Measurements from ENCODE around the gene AVPR1A.

- no peak for TF ChIP-seq CTCF (IDR thresholded peaks at IDR 0.05 in 8 of 11, conservative IDR thresholded peaks at IDR 0.05 in 3 of 11)
- TF ChIP-seq POLR2AphosphoS5 (IDR thresholded peaks at IDR 0.05): no peak
Measured at GRCh38 chr12:63129927-63130326, 21.1 kb downstream of the AVPR1A start.

All from spleen (tissue), 7 donors.